Smooth muscle cell (in vitro differentiated cells): ENCODE measurements around the gene LCN12. TPM values are rescaled to one million over a fixed set of nuclear protein-coding genes. Genes with fewer than 3 reads are reported as not detected.

Source experiments
- DNase-seq: peaks from one replicate; lab custom pipeline; 2025; ENCODE audit not compliant: unreplicated experiment; lab: John Stamatoyannopoulos, UW
- H2AFZ ChIP-seq: fragments of 200-600 bp; sonication (generic); 2 replicates; pipeline ENCODE4 v1.6.0; 2016; ENCODE audit warnings: antibody characterized with exemption, low read depth, mild to moderate bottlenecking
- H3F3A ChIP-seq: fragments of 200-600 bp; sonication (generic); 2 replicates; pipeline ENCODE4 v1.6.0; 2017; ENCODE audit warnings: antibody characterized with exemption, low read depth
- H3K27ac ChIP-seq: fragments of 200-600 bp; sonication (generic); 2 replicates; pipeline ENCODE4 v1.5.1; 2016; ENCODE audit warnings: low read depth, mild to moderate bottlenecking
- H3K27me3 ChIP-seq: fragments of 200-600 bp; sonication (generic); 2 replicates; pipeline ENCODE4 v1.6.1; 2016; ENCODE audit warnings: low read depth, mild to moderate bottlenecking
- H3K36me3 ChIP-seq: fragments of 200-600 bp; sonication (generic); 2 replicates; pipeline ENCODE4 v1.5.1; 2016; ENCODE audit warnings: low read depth
- H3K4me1 ChIP-seq: fragments of 200-600 bp; sonication (generic); 2 replicates; pipeline ENCODE4 v1.5.1; 2016; ENCODE audit warnings: low read depth
- H3K4me2 ChIP-seq: fragments of 200-600 bp; sonication (generic); 2 replicates; pipeline ENCODE4 v1.6.0; 2016; ENCODE audit warnings: mild to moderate bottlenecking
- H3K4me3 ChIP-seq: fragments of 200-600 bp; sonication (generic); 2 replicates; pipeline ENCODE4 v1.5.1; 2016; ENCODE audit warnings: mild to moderate bottlenecking
- H3K79me2 ChIP-seq: fragments of 200-600 bp; sonication (generic); 2 replicates; pipeline ENCODE4 v1.6.0; 2016; ENCODE audit warnings: low read depth, mild to moderate bottlenecking
- H3K9ac ChIP-seq: fragments of 200-600 bp; sonication (generic); 2 replicates; pipeline ENCODE4 v1.6.0; 2016; ENCODE audit warnings: low read depth
- H3K9me3 ChIP-seq: fragments of 200-600 bp; sonication (generic); replicated peaks from 2 replicates; pipeline ENCODE4 v1.5.1; 2016; ENCODE audit warnings: low read depth
- H4K20me1 ChIP-seq: fragments of 200-600 bp; sonication (generic); 2 replicates; pipeline ENCODE4 v1.6.0; 2016; ENCODE audit warnings: low read depth
- WGBS: methylation state at CpG from one replicate; pipeline ENCODE4 v1.1.7; 2016; ENCODE audit warnings: low lambda C conversion rate; 5-methylcytosine and 5-hydroxymethylcytosine counted together
- polyA plus RNA-seq: library from polyadenylated mRNA; unstranded; fragments of >200 nt; fragmentation: Nextera tagmentation; extraction: Ambion mirVana; gene quantifications from 2 replicates; pipeline ENCODE4 v1.2.1, GENCODE V29; 2016
- total RNA-seq: library from RNA; depleted of rRNA; stranded (reverse); fragments of >200 nt; gene quantifications from 2 replicates; pipeline ENCODE4 v1.2.3, GENCODE V29; 2014
- TF ChIP-seq, protein P1 (sequence below): fragments of 200-600 bp; sonication (generic); IDR thresholded peaks from 2 replicates; pipeline ENCODE4 v1.5.1; 2017; ENCODE audit warnings: borderline replicate concordance, mild to moderate bottlenecking, antibody characterized with exemption; ENCODE audit not compliant: insufficient read depth, poor library complexity, severe bottlenecking

The LCN12 gene
- total and polyA plus RNA-seq, 2 experiments from 2014 or later = not detected

DNA sequence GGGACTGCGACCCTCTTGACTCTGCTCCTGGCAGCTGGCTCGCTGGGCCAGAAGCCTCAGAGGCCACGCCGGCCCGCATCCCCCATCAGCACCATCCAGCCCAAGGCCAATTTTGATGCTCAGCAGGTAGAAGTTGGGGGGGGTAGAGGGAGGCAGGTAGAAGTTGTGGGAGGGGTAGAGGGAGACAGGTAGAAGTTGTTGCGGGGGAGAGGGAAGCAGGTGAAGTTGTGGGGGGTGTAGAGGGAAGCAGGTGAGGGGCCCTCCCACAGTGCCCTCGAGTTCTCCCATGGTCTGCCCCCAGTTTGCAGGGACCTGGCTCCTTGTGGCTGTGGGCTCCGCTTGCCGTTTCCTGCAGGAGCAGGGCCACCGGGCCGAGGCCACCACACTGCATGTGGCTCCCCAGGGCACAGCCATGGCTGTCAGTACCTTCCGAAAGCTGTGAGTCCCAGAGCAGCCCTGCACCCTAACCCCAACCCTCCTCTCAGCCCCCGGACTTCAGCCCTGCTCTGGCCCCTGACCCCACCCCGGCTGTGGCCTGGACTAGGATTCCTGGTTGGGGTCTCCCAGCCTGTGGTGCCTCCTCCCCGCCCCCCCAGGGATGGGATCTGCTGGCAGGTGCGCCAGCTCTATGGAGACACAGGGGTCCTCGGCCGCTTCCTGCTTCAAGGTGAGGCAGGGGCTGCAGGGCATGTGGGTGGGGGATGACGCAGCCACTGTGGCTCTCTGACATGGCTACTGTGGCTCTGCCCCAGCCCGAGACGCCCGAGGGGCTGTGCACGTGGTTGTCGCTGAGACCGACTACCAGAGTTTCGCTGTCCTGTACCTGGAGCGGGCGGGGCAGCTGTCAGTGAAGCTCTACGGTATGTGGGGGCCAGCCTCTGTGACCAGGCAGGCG, 6.5 kb upstream of the LCN12 start:
- H4K20me1 ChIP-seq = peaks cover 19% of the 10 kb centered on the region
- H3K9me3 ChIP-seq = no peaks in the 10 kb centered on the region
- TF ChIP-seq, protein P1, sequence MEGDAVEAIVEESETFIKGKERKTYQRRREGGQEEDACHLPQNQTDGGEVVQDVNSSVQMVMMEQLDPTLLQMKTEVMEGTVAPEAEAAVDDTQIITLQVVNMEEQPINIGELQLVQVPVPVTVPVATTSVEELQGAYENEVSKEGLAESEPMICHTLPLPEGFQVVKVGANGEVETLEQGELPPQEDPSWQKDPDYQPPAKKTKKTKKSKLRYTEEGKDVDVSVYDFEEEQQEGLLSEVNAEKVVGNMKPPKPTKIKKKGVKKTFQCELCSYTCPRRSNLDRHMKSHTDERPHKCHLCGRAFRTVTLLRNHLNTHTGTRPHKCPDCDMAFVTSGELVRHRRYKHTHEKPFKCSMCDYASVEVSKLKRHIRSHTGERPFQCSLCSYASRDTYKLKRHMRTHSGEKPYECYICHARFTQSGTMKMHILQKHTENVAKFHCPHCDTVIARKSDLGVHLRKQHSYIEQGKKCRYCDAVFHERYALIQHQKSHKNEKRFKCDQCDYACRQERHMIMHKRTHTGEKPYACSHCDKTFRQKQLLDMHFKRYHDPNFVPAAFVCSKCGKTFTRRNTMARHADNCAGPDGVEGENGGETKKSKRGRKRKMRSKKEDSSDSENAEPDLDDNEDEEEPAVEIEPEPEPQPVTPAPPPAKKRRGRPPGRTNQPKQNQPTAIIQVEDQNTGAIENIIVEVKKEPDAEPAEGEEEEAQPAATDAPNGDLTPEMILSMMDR = no peak
- H3K27ac ChIP-seq = no peak overlapping the region
- H3K4me1 ChIP-seq = peaks cover 5% of the 10 kb centered on the region
- H3F3A ChIP-seq = no peaks in the 10 kb centered on the region
- H2AFZ ChIP-seq = no peak overlapping the region
- peaks cover 21% of the 10 kb centered on the region for H3K79me2 ChIP-seq
- DNase-seq = no peak
- H3K27me3 ChIP-seq = no peaks in the 10 kb centered on the region
- WGBS = 91% methylated on average over 26 of the region's 30 CpGs
- H3K9ac ChIP-seq = no peak overlapping the region
- H3K4me2 ChIP-seq = no peak overlapping the region
- H3K4me3 ChIP-seq = no peak overlapping the region
- no peaks in the 10 kb centered on the region for H3K36me3 ChIP-seq

DNA sequence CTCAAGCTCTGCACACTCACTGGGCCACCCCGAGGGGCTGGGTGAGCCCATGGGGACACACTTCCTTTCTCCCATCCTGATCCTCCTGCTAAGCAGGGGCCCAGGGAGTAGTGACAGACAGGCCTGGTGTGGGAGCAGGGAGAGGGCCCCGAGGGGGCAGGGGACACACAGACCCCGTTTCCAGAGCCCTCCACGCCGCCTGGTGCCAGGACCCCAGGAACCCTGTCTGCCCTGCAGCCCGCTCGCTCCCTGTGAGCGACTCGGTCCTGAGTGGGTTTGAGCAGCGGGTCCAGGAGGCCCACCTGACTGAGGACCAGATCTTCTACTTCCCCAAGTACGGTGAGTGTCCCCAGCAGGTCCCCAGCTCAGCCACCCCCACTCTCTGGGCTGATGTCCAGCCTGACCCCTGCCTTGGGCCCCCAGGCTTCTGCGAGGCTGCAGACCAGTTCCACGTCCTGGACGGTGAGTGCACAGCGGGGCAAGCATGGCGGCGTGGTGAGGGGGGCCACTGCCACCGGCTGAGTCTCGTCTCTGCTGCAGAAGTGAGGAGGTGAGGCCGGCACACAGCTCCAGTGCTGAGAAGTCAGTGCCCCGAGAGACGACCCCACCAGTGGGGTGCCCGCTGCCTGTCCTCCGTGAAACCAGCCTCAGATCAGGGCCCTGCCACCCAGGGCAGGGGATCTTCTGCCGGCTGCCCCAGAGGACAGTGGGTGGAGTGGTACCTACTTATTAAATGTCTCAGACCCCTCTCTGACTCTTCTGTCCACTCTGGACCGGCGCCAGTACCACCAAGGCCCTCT, 5.6 kb upstream of the LCN12 start:
- Histone ChIP-seq H3K4me2 (no peak overlapping the region), H3K9ac (no peak overlapping the region), H3K27ac (no peak overlapping the region), H3K36me3 (no peaks in the 10 kb centered on the region), H3K79me2 (peaks cover 21% of the 10 kb centered on the region), H3K4me1 (peaks cover 6% of the 10 kb centered on the region), H4K20me1 (peaks cover 19% of the 10 kb centered on the region), H2AFZ (no peak overlapping the region), H3K9me3 (no peaks in the 10 kb centered on the region), H3K4me3 (no peak overlapping the region), H3F3A (no peaks in the 10 kb centered on the region), H3K27me3 (no peaks in the 10 kb centered on the region)
- 93% methylated on average over 27 of the region's 27 CpGs for WGBS
- DNase-seq = no peak
- TF ChIP-seq, protein P1 = no peak

DNA sequence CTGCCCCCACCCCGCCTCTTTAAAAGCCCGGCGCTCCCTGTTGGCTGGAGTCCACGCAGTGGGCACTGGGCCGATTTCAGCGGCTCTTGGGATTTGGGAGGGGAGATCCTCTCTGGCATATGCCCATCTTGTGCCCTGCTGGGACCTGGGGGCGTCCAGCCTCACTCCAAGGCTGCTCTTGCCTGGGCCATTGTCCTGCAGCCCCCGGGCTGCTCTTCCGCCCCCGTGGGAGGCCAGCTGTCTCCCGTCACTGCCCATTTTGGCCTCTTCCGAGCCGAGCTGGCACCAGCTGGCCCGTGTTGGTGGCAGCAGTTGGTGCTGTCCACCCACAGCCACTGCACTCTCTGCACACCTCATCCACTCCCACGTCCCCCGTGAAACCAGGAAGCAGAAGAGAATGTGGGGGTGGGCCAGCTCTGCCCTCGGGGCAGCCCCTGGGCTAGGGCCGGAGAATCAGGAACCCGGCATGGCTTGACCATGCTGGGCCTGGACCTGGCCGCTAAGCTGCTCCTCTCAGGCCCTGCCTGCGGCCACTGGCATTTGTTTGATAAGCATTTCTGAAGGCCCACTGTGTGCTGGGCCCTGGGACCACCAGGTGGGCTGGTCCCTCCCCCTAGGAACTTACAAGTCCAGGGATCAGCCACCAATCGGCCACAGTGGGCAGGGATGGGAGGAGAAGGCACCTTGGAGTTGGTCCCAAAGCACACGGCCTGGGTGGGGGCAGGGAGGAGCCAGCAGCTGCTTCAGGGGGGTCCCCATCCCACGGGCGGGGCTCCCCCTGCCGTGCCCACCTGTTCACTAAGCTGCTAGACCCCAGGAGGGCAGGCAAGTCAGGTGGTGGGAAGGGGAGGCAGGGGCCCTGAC, 4.8 kb upstream of the LCN12 start:
- Histone ChIP-seq H3K9me3 (no peaks in the 10 kb centered on the region), H3K4me1 (peaks cover 6% of the 10 kb centered on the region), H2AFZ (no peak overlapping the region), H3K36me3 (no peaks in the 10 kb centered on the region), H3K4me3 (no peak overlapping the region), H3F3A (no peaks in the 10 kb centered on the region), H3K27ac (no peak overlapping the region), H3K9ac (no peak overlapping the region), H3K4me2 (no peak overlapping the region), H4K20me1 (peaks cover 13% of the 10 kb centered on the region), H3K79me2 (peaks cover 19% of the 10 kb centered on the region), H3K27me3 (no peaks in the 10 kb centered on the region)
- TF ChIP-seq, protein P1 = no peak
- DNase-seq = no peak
- 77% methylated on average over 25 of the region's 26 CpGs for WGBS
